Activated T-cell treated with anti-CD3 and anti-CD28 coated beads, Interleukin-2, amount 50 U/mL, for 1 hour (primary cell): ENCODE data around the gene PDE6H.
A peak's percentile ranks its signal among the peaks of the same experiment; 100 is the strongest.

ENCODE experiments used
- DNase-seq: peaks from one replicate; pipeline ENCODE4 v3.0.0-alpha.2; 2020

Gene PDE6H

DNA sequence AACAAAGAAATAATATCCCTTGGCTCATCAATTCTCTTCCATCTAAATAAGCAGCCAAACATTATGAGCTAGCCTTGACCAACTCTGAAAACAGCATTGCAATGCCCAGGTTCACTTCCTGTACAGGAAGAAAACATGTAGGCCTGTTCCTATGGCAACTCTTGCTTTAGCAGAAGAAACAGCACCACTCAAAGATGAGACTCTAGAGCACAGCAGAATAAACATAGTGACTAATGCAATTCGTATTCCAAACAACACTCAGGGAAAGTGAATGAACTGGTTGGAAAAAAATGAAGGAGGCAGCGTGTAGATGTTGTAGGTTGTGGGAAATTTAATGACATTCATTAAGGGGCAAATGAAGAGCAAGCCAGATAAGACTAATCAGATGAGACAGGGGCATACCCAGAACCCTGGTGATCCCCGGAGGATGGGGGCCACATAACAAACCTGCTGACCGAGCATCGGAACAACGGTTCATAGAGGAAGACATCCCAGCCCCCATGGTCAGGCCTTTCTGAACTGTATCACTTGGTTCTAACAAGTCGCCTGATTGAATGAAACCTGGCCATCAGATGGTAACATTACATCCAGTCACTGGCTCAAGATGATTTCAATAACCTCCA lies 20.4 kb upstream of the PDE6H start:
- DNase-seq = no peak

DNA sequence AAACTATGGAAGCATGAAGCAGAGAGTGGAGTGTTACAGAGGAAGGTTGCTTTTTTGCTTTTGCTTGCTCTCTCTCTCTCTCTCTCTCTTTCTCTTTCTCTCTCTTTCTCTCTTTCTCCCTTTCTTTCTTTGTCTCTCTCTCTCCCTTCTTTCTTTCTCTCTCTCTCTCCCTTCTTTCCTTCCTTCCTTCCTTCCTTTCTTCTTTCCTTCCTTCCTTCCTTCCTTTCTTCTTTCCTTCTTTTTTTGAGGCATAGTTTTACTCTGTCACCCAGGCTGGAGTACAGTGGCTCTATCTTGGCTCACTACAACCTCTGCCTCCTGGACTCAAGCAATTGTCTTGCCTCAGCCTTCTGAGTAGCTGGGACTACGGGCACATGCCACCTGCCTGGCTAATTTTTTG lies 19.1 kb upstream of the PDE6H start:
- no peak for DNase-seq

DNA sequence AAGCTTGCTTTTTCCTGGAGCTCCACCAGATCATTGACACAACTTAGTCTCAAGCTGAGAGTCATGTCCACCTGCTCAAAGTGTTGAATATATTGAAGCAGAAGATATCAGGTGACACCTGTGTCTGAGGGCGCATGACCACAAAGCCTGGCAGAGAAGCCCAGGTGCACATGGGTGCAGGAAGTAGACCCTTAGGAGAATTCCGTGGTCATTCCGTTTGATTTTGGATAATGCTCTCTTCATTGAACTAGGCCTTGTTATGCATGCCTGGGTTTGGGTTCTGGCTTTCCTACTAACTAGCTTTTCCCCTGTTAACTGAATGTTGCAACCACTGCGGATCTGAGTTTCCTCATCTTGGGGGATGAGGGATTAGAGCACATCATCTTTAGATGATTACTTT lies 18.6 kb upstream of the PDE6H start:
- no peak for DNase-seq

DNA sequence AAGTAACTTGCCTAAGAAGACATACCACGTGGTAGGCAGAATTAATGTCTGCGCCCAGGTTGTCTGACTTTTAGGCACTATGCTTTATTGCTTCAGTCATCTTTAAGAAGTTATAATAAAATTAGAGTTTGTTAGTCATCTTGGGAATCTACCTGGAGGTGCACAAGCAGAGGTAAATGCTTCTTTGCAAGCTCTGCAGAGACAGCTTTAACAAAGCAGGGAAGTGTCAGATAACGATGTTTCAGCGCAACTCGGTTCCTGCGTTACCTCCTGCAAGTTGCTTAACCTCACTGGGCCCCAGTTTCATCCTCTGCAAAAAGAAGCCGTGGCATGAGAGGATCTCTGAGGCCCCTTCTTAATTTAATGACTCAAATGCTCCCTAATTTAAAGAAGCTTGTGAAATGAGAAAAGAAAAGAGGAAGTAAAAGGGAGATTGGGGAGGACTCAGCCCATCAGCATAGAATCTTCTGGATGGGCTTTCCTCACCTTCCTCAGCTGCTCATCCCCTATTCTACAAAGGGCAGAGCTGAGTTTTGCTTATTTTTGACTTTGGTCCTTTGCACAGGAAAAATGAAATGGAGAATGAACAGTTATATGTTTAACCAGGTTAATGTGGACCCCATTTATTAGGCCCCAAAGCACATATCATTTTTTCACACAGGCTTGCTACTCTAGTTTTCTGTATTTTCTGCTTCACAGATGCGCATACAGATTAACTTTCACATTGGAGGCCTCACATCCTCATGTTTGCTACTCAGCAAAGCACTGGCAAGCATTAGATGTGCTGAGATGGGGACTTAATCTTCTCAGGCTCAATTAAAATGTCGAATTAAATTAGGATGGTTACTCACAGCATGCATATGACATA lies 16.6 kb upstream of the PDE6H start:
- no peak for DNase-seq

DNA sequence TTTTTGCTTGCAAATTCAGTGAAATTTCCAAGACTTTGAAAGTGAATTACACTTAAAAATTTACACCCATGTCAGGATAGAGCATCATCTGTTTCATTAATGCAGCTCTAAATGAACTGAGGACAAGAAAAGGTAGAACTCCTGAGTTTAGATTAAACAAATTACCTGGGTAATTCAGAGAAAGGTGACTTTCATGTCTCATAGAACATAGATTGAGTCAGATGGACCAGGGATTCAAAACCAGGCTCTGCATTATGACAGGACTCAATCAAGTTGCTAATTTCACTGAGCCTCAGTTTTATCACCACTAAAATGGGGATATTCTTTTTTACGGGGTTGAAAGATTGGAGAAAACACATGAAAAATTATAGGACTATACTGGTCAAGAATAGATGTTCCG lies 15.9 kb upstream of the PDE6H start:
- no peak for DNase-seq

DNA sequence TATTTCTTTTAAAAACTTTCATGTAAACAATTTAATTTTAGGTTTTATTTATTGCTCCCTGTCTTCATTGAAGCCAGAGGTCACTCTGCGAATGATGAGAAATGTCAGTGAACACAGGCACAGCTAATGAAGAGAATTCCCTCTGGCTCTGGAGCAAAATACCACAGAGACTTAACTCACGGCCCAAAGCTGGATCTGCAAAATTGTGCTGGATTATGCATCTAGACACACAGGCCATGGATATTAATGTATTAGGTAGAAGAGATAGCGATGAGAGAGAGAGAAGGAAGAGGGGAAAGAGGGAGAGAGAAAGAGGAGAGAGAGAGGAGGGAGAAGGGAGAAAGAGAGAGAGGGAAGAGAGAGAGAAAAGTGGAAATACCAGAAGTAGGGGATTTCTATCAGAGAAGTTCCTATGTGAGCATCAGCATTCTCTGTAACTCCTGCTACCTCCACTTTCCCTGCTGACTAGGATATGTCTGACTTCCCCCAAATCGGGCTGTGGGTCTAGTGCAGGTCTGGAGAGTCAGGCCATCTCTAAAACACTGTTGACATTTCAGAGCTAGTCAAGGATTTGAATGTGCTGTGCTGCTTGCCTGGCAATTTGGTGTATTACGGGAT lies 15.2 kb upstream of the PDE6H start:
- DNase-seq = no peak

DNA sequence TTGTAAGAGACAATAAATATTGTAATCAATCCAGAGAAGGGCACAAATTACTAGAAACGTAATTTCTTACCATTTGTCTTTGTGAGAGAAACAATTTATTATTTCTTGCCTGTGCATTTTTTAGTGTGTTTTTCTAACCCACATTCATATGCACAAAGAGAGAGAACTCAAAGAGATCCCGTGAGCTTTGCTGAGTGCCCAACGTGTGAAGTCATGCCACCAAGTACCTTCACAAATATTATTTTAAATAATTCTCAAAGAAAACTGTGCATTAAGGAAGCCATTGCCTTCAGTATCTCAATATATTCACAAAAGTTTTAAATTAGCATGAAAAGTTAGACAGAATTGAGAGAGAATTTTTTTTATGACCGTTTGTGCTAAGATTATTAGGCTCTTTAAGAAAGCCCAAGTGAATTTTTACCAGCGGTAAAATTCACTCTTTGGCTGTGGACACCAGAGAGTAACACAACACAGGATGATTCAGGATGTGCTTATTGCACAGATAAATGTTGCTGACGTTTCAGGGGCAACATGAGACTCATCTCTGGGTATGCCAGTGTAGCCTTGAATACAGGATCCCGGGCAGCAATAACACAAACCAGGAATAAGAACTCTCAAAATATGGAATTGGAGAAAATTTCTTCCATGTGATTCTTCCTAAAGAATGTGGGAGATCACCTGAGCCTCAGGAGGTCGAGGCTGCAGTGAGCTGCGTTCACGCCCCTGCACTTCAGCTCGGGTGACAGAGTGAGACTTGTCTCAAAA lies 14.3 kb upstream of the PDE6H start:
- no peak for DNase-seq

DNA sequence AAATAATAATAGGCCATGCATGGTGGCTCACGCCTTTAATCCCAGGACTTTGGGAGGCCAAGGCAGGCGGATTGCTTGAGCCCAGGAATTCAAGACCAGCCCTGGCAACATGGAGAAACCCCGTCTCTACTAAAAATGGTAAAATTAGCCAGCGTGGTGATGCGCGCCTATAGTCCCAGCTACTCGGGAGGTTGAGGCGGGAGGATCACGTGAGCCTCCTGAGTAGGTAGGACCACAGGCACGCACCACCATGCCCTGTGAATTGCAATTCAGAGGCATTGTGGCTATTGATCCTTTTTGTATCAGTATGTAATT lies 13.8 kb upstream of the PDE6H start:
- peak; percentile 52 for DNase-seq

DNA sequence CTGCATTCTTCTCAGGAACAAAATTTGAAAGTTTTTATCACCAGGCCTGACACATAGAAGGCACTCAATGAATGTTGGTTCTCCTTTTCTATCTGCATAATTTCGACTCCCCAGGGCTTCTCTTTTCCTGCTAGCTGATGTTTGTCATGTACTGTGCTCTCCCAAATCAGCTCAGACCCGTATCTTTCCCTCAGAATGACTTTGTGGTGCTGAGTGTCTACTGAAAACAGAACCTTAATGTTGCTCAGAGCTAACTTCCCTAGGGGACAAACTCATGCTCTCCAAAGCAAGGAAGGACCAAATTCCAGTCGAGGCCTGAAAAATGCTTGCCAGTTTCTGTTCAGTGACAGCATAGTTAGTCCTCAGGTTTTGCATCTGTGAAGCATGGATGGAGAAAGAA lies 13.4 kb upstream of the PDE6H start:
- no peak for DNase-seq

DNA sequence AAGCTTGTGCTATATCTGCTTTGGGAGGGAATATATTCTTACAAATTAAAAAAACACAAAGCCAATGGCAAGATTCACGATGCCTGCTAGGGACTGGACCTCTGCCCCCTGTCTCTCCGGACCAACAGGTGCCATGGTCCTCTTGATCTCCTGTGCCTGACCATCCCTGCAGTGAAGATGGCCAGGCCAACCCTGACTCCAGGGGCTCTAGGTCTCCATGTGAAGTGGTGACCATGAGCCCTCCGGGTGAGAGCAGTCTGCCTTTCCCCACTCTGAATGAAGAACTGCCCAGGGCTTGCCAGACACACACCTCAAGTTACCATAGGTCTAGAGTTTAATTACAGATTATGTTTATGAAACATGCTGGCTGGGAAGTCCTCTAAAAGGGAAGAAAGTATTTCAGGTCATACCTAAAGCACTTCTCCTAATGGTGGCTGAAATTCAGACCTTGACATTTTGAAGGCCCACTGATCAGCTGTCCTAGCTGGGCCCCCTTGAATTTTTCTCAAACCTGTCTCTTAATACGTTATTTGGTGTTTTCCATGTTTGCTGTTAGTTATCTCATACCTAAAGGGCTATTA lies 12.8 kb upstream of the PDE6H start:
- DNase-seq = peak; percentile 46

DNA sequence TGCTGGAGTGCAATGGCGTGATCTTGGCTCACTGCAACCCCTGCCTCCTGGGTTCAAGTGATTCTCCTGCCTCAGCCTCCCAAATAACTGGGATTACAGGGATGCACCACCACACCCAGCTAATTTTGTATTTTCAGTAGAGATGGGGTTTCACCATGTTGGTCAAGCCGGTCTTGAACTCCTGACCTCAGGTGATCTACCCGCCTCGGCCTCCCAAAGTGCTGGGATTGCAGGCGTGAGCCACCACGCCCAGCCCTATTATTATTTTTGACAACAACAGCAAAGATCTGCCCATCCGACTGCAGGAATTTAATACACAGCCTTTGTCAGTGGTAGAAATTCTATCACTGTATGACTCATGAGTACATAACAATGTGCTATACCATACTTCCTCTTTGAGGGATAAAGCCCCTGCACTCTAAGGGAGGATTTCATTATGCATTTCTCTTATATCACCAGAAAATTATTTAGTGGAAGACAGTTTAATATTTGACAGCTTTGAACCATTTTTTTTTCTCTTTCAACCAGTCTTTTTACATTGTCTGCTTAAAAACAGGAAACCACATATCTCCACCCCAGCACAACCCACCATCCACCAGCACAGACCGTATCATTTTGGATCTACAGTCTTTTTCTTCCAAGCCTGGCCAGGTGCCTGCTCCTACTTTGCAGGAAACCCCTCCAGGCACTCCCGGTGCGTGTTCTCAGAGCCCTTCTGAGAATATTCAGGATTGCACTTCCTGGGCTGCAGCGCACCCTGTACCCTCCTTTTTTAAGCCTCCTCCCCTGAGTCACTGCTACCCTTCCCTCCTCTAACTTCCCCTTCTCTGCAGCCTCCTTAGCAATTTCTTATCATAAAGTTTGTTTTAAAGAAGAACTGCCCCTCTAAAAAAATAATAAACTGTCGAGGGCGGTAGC lies 12.0 kb upstream of the PDE6H start:
- peak; percentile 73 for DNase-seq

DNA sequence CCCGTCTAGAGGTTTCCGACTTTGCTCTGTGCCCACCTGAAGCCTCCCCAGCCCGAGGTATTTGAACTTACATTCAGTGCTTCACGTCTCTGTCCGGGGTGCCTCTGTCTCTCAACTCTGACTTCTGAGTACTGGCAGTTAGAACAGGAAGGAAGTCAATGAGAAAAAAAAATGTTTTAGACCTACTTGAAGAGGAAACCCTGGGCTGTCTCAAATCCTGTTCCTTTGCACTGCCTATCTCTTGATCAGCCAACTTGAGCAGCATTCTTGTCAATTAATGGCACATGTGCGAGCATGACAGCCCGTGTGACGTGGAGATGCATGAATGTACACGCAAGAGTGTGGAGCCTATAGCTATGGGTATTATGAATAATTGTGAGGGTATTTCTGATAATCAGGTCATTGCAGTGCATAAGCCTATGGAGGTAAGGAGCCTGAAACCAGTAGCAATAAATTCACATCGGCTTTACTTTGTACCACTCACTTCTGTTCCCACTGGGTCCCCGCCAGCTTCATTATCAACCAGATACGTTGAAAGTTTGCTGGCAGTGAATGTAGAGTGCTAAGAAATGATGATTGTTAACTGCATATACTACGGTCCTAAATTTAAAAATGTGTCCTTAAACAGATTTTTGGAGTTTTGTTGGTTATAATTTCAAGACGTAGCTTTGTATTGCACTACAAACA lies 11.2 kb upstream of the PDE6H start, which contains the start of gene ARHGDIB:
Gene ARHGDIB (minus strand): TSS at position 136 of the 687 bp plus-strand sequence. CDS start 10,889 bp downstream, outside the sequence.
- peak; percentile 76 for DNase-seq

DNA sequence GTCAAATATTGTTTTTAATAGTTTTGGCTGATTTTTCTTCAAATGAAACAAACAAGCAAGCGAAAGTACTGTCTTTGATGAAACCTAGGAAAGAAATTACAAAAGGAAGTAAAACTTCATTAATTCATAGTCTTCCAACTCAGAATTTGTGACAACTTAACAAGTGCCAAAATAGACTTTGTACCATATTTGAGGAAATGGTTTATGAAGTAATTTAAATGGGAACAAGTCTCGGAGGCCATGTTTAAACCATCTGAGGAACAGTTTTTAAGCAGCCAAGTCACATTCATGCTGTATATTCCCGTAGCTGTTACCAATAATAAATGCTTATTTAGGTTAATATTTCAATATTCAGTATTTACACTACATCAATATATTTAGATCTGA lies 10.7 kb upstream of the PDE6H start:
- DNase-seq = no peak

DNA sequence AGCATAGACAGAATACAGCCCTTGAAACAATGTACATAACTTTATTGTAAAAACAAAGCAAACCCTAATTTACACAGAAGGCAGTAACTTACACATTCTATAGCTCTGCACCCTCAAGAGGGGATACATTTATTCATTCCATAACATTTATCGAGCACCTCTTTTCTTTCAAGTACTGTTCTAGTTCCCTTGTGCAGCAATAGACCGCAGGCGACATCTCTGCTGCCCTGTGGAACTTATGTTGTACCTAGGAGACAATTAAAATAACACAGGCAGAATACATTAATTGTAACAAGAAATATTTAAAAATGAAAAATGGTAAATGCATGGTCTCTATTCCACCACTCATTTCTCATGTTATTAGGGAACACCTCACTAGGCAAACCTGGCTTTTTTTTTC lies 10.0 kb upstream of the PDE6H start:
- no peak for DNase-seq

DNA sequence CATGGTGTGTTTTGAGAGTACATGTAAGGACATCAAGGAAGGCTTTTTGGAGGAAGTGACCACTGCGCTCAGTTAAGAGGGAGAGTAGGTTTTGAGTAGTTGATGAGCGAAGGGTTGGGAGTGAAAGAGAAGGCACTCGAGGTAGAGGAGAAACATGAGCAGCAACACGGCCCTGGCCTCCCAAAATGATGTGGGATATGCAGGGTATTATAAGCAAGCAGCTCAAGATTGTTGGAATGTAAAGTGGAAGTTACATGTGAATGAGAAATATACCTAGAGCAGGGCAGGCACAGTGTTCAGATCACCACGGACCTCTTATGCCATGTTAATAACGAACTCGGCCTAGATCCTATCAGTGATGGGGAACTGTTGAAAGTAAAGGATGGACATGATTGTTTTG lies 9.3 kb upstream of the PDE6H start:
- DNase-seq = no peak

DNA sequence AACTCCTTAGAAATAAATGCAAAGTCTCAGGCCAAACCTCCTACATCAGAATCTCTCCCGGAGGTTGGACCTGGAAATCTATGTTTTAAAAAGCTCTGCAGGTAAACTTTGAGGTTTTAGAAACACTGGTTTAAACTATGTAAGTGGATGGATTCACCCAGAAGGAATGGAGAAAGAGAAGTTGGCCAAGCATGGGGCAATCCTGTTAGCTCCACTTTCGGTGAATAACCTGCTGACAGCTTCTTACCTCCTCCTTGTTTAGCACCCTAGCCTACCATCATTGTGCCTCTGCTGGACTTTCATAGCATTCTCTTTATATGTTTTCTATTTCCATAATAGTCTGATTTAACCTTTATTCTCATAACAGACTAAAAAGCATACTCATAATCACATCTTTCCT lies 8.4 kb upstream of the PDE6H start:
- DNase-seq = no peak

DNA sequence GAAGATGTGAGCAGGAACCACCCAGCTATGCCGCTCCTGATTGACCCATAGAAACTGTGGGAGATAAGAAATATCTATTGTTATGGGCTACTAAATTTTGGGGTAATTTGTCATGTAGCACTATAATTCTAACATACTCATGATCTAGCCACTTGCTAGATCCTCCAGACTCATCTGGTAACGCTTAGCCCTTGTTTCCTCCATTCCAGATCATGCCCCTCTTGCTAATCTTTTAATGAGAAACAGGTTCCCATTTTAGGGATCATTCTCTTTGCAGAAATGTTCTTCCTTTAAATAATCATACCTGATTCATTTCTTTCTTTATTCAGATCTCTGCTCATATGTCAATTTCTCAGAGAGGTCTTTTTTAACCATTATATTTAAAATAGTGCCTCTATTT lies 7.6 kb upstream of the PDE6H start:
- DNase-seq = no peak

DNA sequence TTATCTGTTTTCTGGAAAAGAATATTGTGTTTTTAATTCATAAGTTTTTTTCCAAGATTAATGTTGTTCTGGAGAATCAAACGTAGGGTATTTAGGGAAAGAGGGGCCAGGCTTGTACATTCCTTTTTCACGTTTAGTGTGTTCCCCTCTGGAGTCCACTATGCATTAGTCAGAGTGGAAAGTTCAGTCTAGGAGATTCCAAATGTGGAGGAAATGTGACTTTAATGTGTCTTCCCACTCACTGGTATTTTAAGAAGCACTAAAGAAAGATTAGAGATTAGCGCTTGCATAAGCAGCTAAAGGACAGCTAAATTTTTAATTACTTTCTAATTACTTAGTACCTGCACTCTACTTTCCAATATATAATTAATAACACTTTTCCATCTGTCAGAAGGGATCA lies 4.4 kb upstream of the PDE6H start:
- no peak for DNase-seq

DNA sequence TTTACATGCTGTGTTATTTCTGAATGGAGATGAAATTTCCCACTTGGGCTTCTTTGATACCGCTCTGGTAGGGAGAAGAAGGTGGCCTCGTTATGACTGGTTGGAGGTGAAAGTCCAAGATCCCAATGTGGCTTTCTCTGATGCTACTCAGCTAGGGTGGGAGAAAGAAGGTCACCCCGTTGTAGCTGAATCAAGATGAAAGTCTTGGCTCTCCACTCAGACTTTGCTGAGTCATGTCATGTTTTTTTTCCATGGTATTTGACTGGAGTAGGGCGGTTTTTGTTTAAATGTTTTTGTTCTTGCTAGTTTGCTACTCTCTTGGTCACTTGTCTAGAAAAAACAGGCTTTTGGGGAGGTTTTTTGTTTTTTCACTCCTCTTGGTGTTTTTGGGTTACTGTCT lies 2.4 kb upstream of the PDE6H start:
- no peak for DNase-seq

DNA sequence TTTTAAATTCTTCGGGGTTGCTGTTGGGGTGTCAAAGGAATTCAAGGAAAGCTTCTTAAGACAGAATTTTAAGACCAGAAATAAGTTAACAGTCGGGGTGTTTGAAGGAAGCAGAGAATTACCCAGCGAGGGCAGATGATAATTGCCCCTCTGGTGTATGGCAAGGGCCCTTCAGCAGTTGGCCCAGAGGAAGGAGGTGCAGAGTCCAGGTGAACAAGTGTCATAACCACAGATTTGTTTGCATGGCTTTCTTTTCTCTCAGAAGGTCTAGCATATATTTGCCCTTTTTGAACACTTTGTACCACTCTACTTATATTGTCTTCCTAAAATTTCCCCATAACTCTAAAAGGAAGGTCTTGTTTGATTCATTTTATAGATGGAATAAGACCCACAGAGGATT lies 1.8 kb downstream of the PDE6H start:
- no peak for DNase-seq

DNA sequence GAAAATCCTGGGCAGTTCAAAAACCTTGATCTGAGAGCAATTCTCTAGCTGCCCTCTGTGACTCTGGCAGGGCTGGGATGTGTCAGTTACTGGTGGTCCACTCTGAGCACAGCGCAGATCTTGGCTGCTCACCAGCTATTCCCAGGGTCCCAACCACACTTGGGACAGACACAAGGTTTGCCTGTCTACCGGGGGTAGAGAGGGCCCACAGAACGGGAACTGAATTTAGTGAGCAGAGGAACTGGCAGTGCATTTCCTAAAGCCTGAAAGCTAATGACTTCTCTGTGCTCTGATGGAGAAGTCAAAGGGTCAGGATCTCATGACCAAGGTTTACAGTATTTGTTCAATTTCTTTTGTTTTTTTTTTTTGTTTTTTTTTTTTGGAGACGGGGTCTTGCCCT lies 2.6 kb downstream of the PDE6H start:
- DNase-seq = no peak
